ENCODE results near the gene TSPAN31. TPM values are rescaled to one million over a fixed set of nuclear protein-coding genes. Genes with fewer than 3 reads are reported as not detected.

The TSPAN31 gene
- total RNA-seq, 5 donors from 2014 or later (not counting 1 experiment from before 2014, with no cell fraction given): 12.8 to 25.6 (median 15.5) TPM

- no peaks in the 10 kb centered on the region for H3K9me3 ChIP-seq
- Mint-ChIP-seq H3K9me3 (no peaks in the 10 kb centered on the region), H3K4me1 (peaks cover 59 to 64% (median 60%) of the 10 kb centered on the region in 3 donors), H3K4me3 (no peak overlapping the region), H3K27me3 (no peaks in the 10 kb centered on the region), H3K27ac (peak overlapping the region; percentile 19 to 44), H3K36me3 (peaks cover 23% of the 10 kb centered on the region)
- ATAC-seq (replicated peaks in 1 of 4) (no peak), DNase-seq (no peak)
- POLR2A ChIA-PET: interaction anchor here in 1 of 2 donors (0.7 kb wide), 1 partner anchor 94 kb away, joined by 4 read pairs; no protein-coding TSS in a partner anchor
- WGBS (ENCODE audit: insufficient coverage): no CpG with 5 or more reads among the region's 5 CpGs
- no peaks in the 10 kb centered on the region for H3K27me3 ChIP-seq (replicated peaks in 1 of 2; ENCODE audit: control insufficient read depth in 2 of 2, extremely low read depth in 1 of 2, insufficient read depth in 2 of 2, low read length in 1 of 2)
- H3K4me3 ChIP-seq (ENCODE audit: control insufficient read depth in 1 of 2, extremely low read depth in 1 of 2, low read length in 1 of 2): no peak overlapping the region
- H3K27ac ChIP-seq (ENCODE audit: low read length): no peak overlapping the region
- peaks cover 33 to 56% of the 10 kb centered on the region in 2 experiments for H3K4me1 ChIP-seq (ENCODE audit: control insufficient read depth in 1 of 2, extremely low read depth in 1 of 2, insufficient read depth in 2 of 2, low read length in 2 of 2)
- H3K36me3 ChIP-seq (ENCODE audit: control insufficient read depth in 2 of 2, extremely low read depth in 1 of 2, insufficient read depth in 1 of 2, low read length in 1 of 2): peaks cover 4 to 30% of the 10 kb centered on the region in 2 donors
- CTCF ChIA-PET: no interaction called here
These were observed 4.2 kb downstream of the TSPAN31 start for GRCh38 chr12:57749061-57749460.

DNA sequence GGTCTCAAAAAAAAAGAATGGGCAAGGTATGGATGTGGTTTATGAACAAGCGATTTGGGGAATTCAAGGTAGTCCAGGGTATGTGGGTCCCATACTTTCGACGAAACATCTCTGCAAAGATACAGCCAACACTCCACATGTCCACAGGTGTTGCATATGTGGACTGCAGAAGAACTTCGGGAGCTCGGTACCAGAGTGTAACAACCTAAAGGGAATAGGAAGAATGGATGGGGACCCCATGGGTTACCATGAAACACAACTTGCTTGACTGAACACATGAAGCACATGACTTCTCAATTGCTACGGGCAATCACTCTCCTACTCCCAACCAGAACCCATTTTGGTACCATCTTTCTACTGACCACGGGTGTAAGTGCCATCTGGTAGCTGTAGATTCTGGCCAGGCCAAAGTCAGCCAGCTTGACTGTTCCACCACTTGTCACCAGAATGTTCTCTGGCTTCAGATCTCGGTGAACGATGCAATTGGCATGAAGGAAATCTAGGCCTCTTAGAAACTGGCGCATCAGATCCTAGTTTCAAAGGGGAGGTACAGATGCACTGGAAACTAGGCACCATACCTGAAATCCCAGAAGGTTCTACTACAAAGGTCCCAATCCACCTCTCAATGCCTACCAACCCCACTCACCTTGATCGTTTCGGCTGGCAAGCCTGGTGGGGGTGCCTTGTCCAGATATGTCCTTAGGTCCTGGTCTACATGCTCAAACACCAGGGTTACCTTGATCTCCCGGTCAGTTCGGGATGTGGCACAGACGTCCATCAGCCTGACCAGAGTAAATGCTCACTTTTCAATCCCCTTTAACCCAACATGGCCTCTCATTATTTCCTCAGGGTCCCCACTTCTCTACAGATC, 6.0 kb downstream of the TSPAN31 start:
- Mint-ChIP-seq H3K4me1 (peaks cover 51 to 54% (median 51%) of the 10 kb centered on the region in 3 donors), H3K27me3 (no peaks in the 10 kb centered on the region), H3K27ac (peak overlapping the region; percentile 93 to 99), H3K36me3 (peaks cover 23% of the 10 kb centered on the region), H3K4me3 (peak overlapping the region; percentile 89 to 96 (median 89)), H3K9me3 (no peaks in the 10 kb centered on the region)
- H3K36me3 ChIP-seq (ENCODE audit: control insufficient read depth in 2 of 2, extremely low read depth in 1 of 2, insufficient read depth in 1 of 2, low read length in 1 of 2): peaks cover 4 to 30% of the 10 kb centered on the region in 2 donors
- ATAC-seq (replicated peaks in 1 of 4): no peak
- H3K9me3 ChIP-seq: no peaks in the 10 kb centered on the region
- 82% methylated on average over 10 of the region's 15 CpGs for WGBS (ENCODE audit: insufficient coverage)
- DNase-seq: no peak
- POLR2A ChIA-PET: no interaction called here
- no peak overlapping the region for H3K27ac ChIP-seq (ENCODE audit: low read length)
- CTCF ChIA-PET: no interaction called here
- no peaks in the 10 kb centered on the region for H3K27me3 ChIP-seq (replicated peaks in 1 of 2; ENCODE audit: control insufficient read depth in 2 of 2, extremely low read depth in 1 of 2, insufficient read depth in 2 of 2, low read length in 1 of 2)
- H3K4me1 ChIP-seq (ENCODE audit: control insufficient read depth in 1 of 2, extremely low read depth in 1 of 2, insufficient read depth in 2 of 2, low read length in 2 of 2): peaks cover 27 to 49% of the 10 kb centered on the region in 2 experiments
- H3K4me3 ChIP-seq (ENCODE audit: control insufficient read depth in 1 of 2, extremely low read depth in 1 of 2, low read length in 1 of 2): peak overlapping the region; percentile 70 to 82

GRCh38 chr12:57751432-57751787, 6.6 kb downstream of the TSPAN31 start:
- Mint-ChIP-seq H3K9me3 (no peaks in the 10 kb centered on the region), H3K4me1 (peaks cover 49 to 53% (median 49%) of the 10 kb centered on the region in 3 donors), H3K36me3 (peaks cover 21% of the 10 kb centered on the region), H3K27ac (peak overlapping the region; percentile 93 to 99), H3K27me3 (no peaks in the 10 kb centered on the region), H3K4me3 (peak overlapping the region; percentile 89 to 96 (median 89))
- H3K4me1 ChIP-seq (ENCODE audit: control insufficient read depth in 1 of 2, extremely low read depth in 1 of 2, insufficient read depth in 2 of 2, low read length in 2 of 2): peaks cover 31 to 51% of the 10 kb centered on the region in 2 experiments
- no peaks in the 10 kb centered on the region for H3K9me3 ChIP-seq
- H3K4me3 ChIP-seq (ENCODE audit: control insufficient read depth in 1 of 2, extremely low read depth in 1 of 2, low read length in 1 of 2): peak overlapping the region; percentile 70 to 82
- ATAC-seq (replicated peaks in 1 of 4): no peak
- DNase-seq: no peak
- 19% methylated on average over 8 of the region's 8 CpGs for WGBS (ENCODE audit: insufficient coverage)
- POLR2A ChIA-PET: no interaction called here
- H3K27ac ChIP-seq (ENCODE audit: low read length): peak overlapping the region; percentile 72
- peaks cover 4 to 30% of the 10 kb centered on the region in 2 donors for H3K36me3 ChIP-seq (ENCODE audit: control insufficient read depth in 2 of 2, extremely low read depth in 1 of 2, insufficient read depth in 1 of 2, low read length in 1 of 2)
- CTCF ChIA-PET: interaction anchor here in 1 of 2 donors (1.0 kb wide), 1 partner anchor 10 kb away, joined by 3 read pairs; no protein-coding TSS in a partner anchor
- no peaks in the 10 kb centered on the region for H3K27me3 ChIP-seq (replicated peaks in 1 of 2; ENCODE audit: control insufficient read depth in 2 of 2, extremely low read depth in 1 of 2, insufficient read depth in 2 of 2, low read length in 1 of 2)

DNA sequence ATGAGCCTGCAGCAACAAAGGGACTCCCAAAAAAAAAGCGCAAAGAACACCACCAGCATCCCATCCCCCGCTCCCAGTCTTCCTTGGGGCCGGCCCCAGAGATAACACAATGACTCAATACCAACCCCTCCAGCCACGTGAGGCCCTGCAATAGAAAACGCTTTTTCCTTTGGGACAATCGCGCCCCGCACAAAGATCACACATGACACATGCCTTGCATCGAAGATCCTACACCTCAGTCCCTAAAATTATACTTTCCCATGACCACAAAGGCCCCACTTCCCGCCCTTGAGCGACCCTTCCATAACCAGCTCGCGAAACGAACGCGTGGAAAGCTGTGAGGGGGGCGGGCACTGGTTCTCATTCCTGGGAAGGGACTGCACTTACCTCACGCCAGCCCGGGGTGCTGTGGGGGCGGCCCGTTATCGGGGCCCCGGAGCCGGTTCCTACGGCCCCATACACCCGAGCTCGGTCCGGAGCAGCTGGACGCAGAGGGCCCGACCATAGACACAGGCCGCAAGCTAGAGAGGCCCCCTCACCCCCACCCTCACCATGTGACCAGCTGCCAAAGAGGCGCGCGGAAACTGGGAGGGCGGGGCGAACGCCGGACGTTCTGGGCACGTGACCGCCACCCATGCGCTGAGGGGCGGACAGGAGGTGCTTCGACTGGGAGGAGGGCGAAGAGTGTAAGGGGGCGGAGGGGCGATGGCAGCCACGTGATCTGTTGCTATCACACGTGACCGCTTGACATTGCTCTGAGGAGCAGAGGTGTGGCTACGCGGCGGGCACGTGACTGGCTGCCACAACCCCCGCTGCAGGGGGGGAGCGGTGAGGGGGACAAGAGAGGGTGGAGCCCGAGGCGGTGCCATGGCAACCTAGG, 7.2 kb downstream of the TSPAN31 start, which contains the start of gene CDK4:
Gene CDK4, minus strand, starts transcription at position 523 of the 880 bp plus-strand sequence. CDS start 593 bp downstream, outside the sequence.
- ATAC-seq (replicated peaks in 1 of 4): peak; percentile 76 to 83 (median 78)
- no peaks in the 10 kb centered on the region for H3K9me3 Mint-ChIP-seq
- no peaks in the 10 kb centered on the region for H3K27me3 Mint-ChIP-seq
- Histone ChIP-seq H3K4me3 (ENCODE audit: control insufficient read depth in 1 of 2, extremely low read depth in 1 of 2, low read length in 1 of 2) (peak within 1 kb of the TSS; percentile 70 to 82), H3K9me3 (no peaks in the 10 kb centered on the region), H3K36me3 (ENCODE audit: control insufficient read depth in 2 of 2, extremely low read depth in 1 of 2, insufficient read depth in 1 of 2, low read length in 1 of 2) (peaks cover 4 to 30% of the 10 kb centered on the region in 2 donors), H3K27ac (ENCODE audit: low read length) (peak within 1 kb of the TSS; percentile 80), H3K27me3 (replicated peaks in 1 of 2; ENCODE audit: control insufficient read depth in 2 of 2, extremely low read depth in 1 of 2, insufficient read depth in 2 of 2, low read length in 1 of 2) (no peaks in the 10 kb centered on the region), H3K4me1 (ENCODE audit: control insufficient read depth in 1 of 2, extremely low read depth in 1 of 2, insufficient read depth in 2 of 2, low read length in 2 of 2) (peaks cover 34 to 57% of the 10 kb centered on the region in 2 experiments)
- POLR2A ChIA-PET: no interaction called here
- H3K4me3 Mint-ChIP-seq: peak within 1 kb of the TSS; percentile 89 to 96 (median 89)
- CTCF ChIA-PET: interaction anchor here in 1 of 2 donors (0.5 to 1.0 kb wide), 2 partner anchors 11 to 38 kb away, joined by 3 read pairs; no protein-coding TSS in a partner anchor
- H3K4me1 Mint-ChIP-seq: peaks cover 53 to 57% (median 53%) of the 10 kb centered on the region in 3 donors
- under 1% methylated on average over 49 of the region's 58 CpGs for WGBS (ENCODE audit: insufficient coverage)
- peak within 1 kb of the TSS; percentile 93 to 99 for H3K27ac Mint-ChIP-seq
- peak; percentile 95 to 100 (median 99) for DNase-seq
- peaks cover 22% of the 10 kb centered on the region for H3K36me3 Mint-ChIP-seq

DNA sequence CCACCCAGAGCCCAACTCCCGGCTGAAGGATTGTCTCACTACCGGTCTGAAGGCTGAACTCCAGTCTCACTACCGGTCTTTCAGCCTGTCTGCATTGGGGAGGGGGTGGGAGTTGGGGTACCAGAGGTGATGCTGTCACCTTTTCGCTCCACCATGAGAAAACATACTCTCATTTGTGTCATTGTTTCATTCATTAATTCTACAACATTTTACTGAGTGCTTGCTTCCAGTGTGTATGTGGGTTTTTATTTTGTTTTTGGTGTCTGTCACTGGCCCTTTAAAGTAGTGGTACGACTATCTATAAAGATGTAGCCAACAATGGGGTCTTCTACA, 7.8 kb downstream of the TSPAN31 start:
- DNase-seq: no peak
- Mint-ChIP-seq H3K4me1 (peaks cover 55 to 59% (median 55%) of the 10 kb centered on the region in 3 donors), H3K9me3 (no peaks in the 10 kb centered on the region), H3K4me3 (peak overlapping the region; percentile 89 to 96 (median 89)), H3K27ac (peak overlapping the region; percentile 93 to 99), H3K36me3 (peaks cover 18% of the 10 kb centered on the region), H3K27me3 (no peaks in the 10 kb centered on the region)
- Histone ChIP-seq H3K4me3 (ENCODE audit: control insufficient read depth in 1 of 2, extremely low read depth in 1 of 2, low read length in 1 of 2) (peak overlapping the region in 1 of 2 donors; percentile 7), H3K4me1 (ENCODE audit: control insufficient read depth in 1 of 2, extremely low read depth in 1 of 2, insufficient read depth in 2 of 2, low read length in 2 of 2) (peaks cover 34 to 59% of the 10 kb centered on the region in 2 experiments), H3K27me3 (replicated peaks in 1 of 2; ENCODE audit: control insufficient read depth in 2 of 2, extremely low read depth in 1 of 2, insufficient read depth in 2 of 2, low read length in 1 of 2) (no peaks in the 10 kb centered on the region), H3K9me3 (no peaks in the 10 kb centered on the region), H3K27ac (ENCODE audit: low read length) (peak overlapping the region; percentile 80), H3K36me3 (ENCODE audit: control insufficient read depth in 2 of 2, extremely low read depth in 1 of 2, insufficient read depth in 1 of 2, low read length in 1 of 2) (peaks cover 4 to 25% of the 10 kb centered on the region in 2 donors)
- ChIA-PET CTCF (interaction anchor here in 1 of 2 donors (0.5 to 1.0 kb wide), 2 partner anchors 11 to 39 kb away, joined by 3 read pairs; no protein-coding TSS in a partner anchor), POLR2A (no interaction called here)
- no CpG with 5 or more reads among the region's 5 CpGs for WGBS (ENCODE audit: insufficient coverage)
- ATAC-seq (replicated peaks in 1 of 4): no peak

All from T-cell (primary cell).